ENCODE measurements around the gene NIPSNAP3A. TPM values are rescaled to one million over a fixed set of nuclear protein-coding genes. Genes with fewer than 3 reads are reported as not detected.
"Not testable (repeated sequence)": the region's sequence is repeated elsewhere in the genome, so short reads cannot be mapped to it uniquely, and the experiment has no call there.

Gene NIPSNAP3A
- polyA plus RNA-seq, 4 donors: 26.5 to 41.7 (median 35.3) TPM

- H3K27me3 ChIP-seq (ENCODE audit: control insufficient read depth in 3 of 3, insufficient read depth in 3 of 3, low read length in 3 of 3): no peaks in the 10 kb centered on the region
- H3K9me3 ChIP-seq (ENCODE audit: control insufficient read depth in 2 of 2, insufficient read depth in 1 of 2, low read depth in 1 of 2, low read length in 1 of 2): peaks cover 0 to 3% of the 10 kb centered on the region in 2 donors
- DNase-seq (no peak), FAIRE-seq (no peak)
- no peaks in the 10 kb centered on the region for H3K36me3 ChIP-seq (ENCODE audit: control insufficient read depth in 3 of 3, insufficient read depth in 2 of 3, low read depth in 1 of 3, low read length in 3 of 3)
- no peaks in the 10 kb centered on the region for H3K4me1 ChIP-seq (ENCODE audit: control insufficient read depth in 3 of 3, insufficient read depth in 2 of 3, low read depth in 1 of 3, low read length in 2 of 3)
- no peak overlapping the region for H3K4me3 ChIP-seq (ENCODE audit: low read depth in 1 of 3, low read length in 3 of 3)
- H3K27ac ChIP-seq (ENCODE audit: low read depth in 1 of 3, low read length in 2 of 3): no peak overlapping the region
- 63 to 71% (median 65%) methylated on average over 5 of the region's 5 CpGs for WGBS, 3 donors
These were observed 17.7 kb downstream of the NIPSNAP3A start for GRCh38 chr9:104765138-104765537.

- DNase-seq (no peak), FAIRE-seq (no peak)
- H3K4me1 ChIP-seq (ENCODE audit: control insufficient read depth in 3 of 3, insufficient read depth in 2 of 3, low read depth in 1 of 3, low read length in 2 of 3): no peaks in the 10 kb centered on the region
- no peak overlapping the region for H3K27ac ChIP-seq (ENCODE audit: low read depth in 1 of 3, low read length in 2 of 3)
- no peaks in the 10 kb centered on the region for H3K36me3 ChIP-seq (ENCODE audit: control insufficient read depth in 3 of 3, insufficient read depth in 2 of 3, low read depth in 1 of 3, low read length in 3 of 3)
- WGBS, 3 donors: 93 to 94% (median 93%) methylated on average over 7 of the region's 7 CpGs
- H3K4me3 ChIP-seq (ENCODE audit: low read depth in 1 of 3, low read length in 3 of 3): no peak overlapping the region
- H3K9me3 ChIP-seq (ENCODE audit: control insufficient read depth in 2 of 2, insufficient read depth in 1 of 2, low read depth in 1 of 2, low read length in 1 of 2): peaks cover 0 to 3% of the 10 kb centered on the region in 2 donors
- no peaks in the 10 kb centered on the region for H3K27me3 ChIP-seq (ENCODE audit: control insufficient read depth in 3 of 3, insufficient read depth in 3 of 3, low read length in 3 of 3)
These were observed 18.5 kb downstream of the NIPSNAP3A start for GRCh38 chr9:104766025-104766424.

- FAIRE-seq: no peak
- H3K9me3 ChIP-seq (ENCODE audit: control insufficient read depth in 2 of 2, insufficient read depth in 1 of 2, low read depth in 1 of 2, low read length in 1 of 2): peaks cover 0 to 3% of the 10 kb centered on the region in 2 donors
These were observed 20.0 kb downstream of the NIPSNAP3A start for GRCh38 chr9:104767507-104767906.

GRCh38 chr9:104769029-104769428 is 21.5 kb downstream of the NIPSNAP3A start:
- H3K27ac ChIP-seq (ENCODE audit: low read depth in 1 of 3, low read length in 2 of 3); H3K4me1 ChIP-seq (ENCODE audit: control insufficient read depth in 3 of 3, insufficient read depth in 2 of 3, low read depth in 1 of 3, low read length in 2 of 3); DNase-seq; H3K36me3 ChIP-seq (ENCODE audit: control insufficient read depth in 3 of 3, insufficient read depth in 2 of 3, low read depth in 1 of 3, low read length in 3 of 3); FAIRE-seq; H3K9me3 ChIP-seq (ENCODE audit: control insufficient read depth in 2 of 2, insufficient read depth in 1 of 2, low read depth in 1 of 2, low read length in 1 of 2); H3K27me3 ChIP-seq (ENCODE audit: control insufficient read depth in 3 of 3, insufficient read depth in 3 of 3, low read length in 3 of 3); H3K4me3 ChIP-seq (ENCODE audit: low read depth in 1 of 3, low read length in 3 of 3): not testable (repeated sequence)
- WGBS, 3 donors: 94 to 95% (median 95%) methylated on average over 12 of the region's 12 CpGs

More at GRCh38 chr9:104767507-104767906, 20.0 kb downstream of the NIPSNAP3A start:
- no peaks in the 10 kb centered on the region for H3K36me3 ChIP-seq (ENCODE audit: control insufficient read depth in 3 of 3, insufficient read depth in 2 of 3, low read depth in 1 of 3, low read length in 3 of 3)
- H3K27ac ChIP-seq (ENCODE audit: low read depth in 1 of 3, low read length in 2 of 3): no peak overlapping the region
- 56 to 78% (median 64%) methylated on average over 3 of the region's 3 CpGs for WGBS, 3 donors
- no peak for DNase-seq
- no peak overlapping the region for H3K4me3 ChIP-seq (ENCODE audit: low read depth in 1 of 3, low read length in 3 of 3)
- H3K4me1 ChIP-seq (ENCODE audit: control insufficient read depth in 3 of 3, insufficient read depth in 2 of 3, low read depth in 1 of 3, low read length in 2 of 3): no peaks in the 10 kb centered on the region
- H3K27me3 ChIP-seq (ENCODE audit: control insufficient read depth in 3 of 3, insufficient read depth in 3 of 3, low read length in 3 of 3): no peaks in the 10 kb centered on the region

- WGBS, 3 donors: 72 to 84% (median 81%) methylated on average over 2 of the region's 2 CpGs
- DNase-seq (no peak), FAIRE-seq (no peak)
- Histone ChIP-seq H3K4me3 (ENCODE audit: low read depth in 1 of 3, low read length in 3 of 3) (no peak overlapping the region), H3K27ac (ENCODE audit: low read depth in 1 of 3, low read length in 2 of 3) (no peak overlapping the region), H3K27me3 (ENCODE audit: control insufficient read depth in 3 of 3, insufficient read depth in 3 of 3, low read length in 3 of 3) (no peaks in the 10 kb centered on the region), H3K4me1 (ENCODE audit: control insufficient read depth in 3 of 3, insufficient read depth in 2 of 3, low read depth in 1 of 3, low read length in 2 of 3) (no peaks in the 10 kb centered on the region), H3K36me3 (ENCODE audit: control insufficient read depth in 3 of 3, insufficient read depth in 2 of 3, low read depth in 1 of 3, low read length in 3 of 3) (no peaks in the 10 kb centered on the region), H3K9me3 (ENCODE audit: control insufficient read depth in 2 of 2, insufficient read depth in 1 of 2, low read depth in 1 of 2, low read length in 1 of 2) (no peaks in the 10 kb centered on the region)
These were observed 22.2 kb downstream of the NIPSNAP3A start for GRCh38 chr9:104769655-104770054.

GRCh38 chr9:104772714-104773510 is 25.4 kb downstream of the NIPSNAP3A start:
- peaks cover 0 to 2% (median 0%) of the 10 kb centered on the region in 3 donors for H3K36me3 ChIP-seq (ENCODE audit: control insufficient read depth in 3 of 3, insufficient read depth in 2 of 3, low read depth in 1 of 3, low read length in 3 of 3)
- H3K27me3 ChIP-seq (ENCODE audit: control insufficient read depth in 3 of 3, insufficient read depth in 3 of 3, low read length in 3 of 3): no peaks in the 10 kb centered on the region
- H3K9me3 ChIP-seq (ENCODE audit: control insufficient read depth in 2 of 2, insufficient read depth in 1 of 2, low read depth in 1 of 2, low read length in 1 of 2): no peaks in the 10 kb centered on the region
- WGBS, 3 donors: 63 to 90% (median 84%) methylated on average over 5 of the region's 5 CpGs
- no peak for DNase-seq
- peak; percentile 10 for FAIRE-seq
- H3K27ac ChIP-seq (ENCODE audit: low read depth in 1 of 3, low read length in 2 of 3): no peak overlapping the region
- H3K4me3 ChIP-seq (ENCODE audit: low read depth in 1 of 3, low read length in 3 of 3): no peak overlapping the region
- no peaks in the 10 kb centered on the region for H3K4me1 ChIP-seq (ENCODE audit: control insufficient read depth in 3 of 3, insufficient read depth in 2 of 3, low read depth in 1 of 3, low read length in 2 of 3)

- DNase-seq: no peak
- H3K36me3 ChIP-seq (ENCODE audit: control insufficient read depth in 3 of 3, insufficient read depth in 2 of 3, low read depth in 1 of 3, low read length in 3 of 3): peaks cover 0 to 2% (median 0%) of the 10 kb centered on the region in 3 donors
- no peak overlapping the region for H3K4me3 ChIP-seq (ENCODE audit: low read depth in 1 of 3, low read length in 3 of 3)
- no peaks in the 10 kb centered on the region for H3K9me3 ChIP-seq (ENCODE audit: control insufficient read depth in 2 of 2, insufficient read depth in 1 of 2, low read depth in 1 of 2, low read length in 1 of 2)
- no peaks in the 10 kb centered on the region for H3K27me3 ChIP-seq (ENCODE audit: control insufficient read depth in 3 of 3, insufficient read depth in 3 of 3, low read length in 3 of 3)
- FAIRE-seq: no peak
- H3K27ac ChIP-seq (ENCODE audit: low read depth in 1 of 3, low read length in 2 of 3): no peak overlapping the region
- 19 to 59% (median 44%) methylated on average over 1 of the region's 1 CpG for WGBS, 3 donors
- no peaks in the 10 kb centered on the region for H3K4me1 ChIP-seq (ENCODE audit: control insufficient read depth in 3 of 3, insufficient read depth in 2 of 3, low read depth in 1 of 3, low read length in 2 of 3)
These were observed 26.6 kb downstream of the NIPSNAP3A start for GRCh38 chr9:104774132-104774531.

- Histone ChIP-seq H3K9me3 (ENCODE audit: control insufficient read depth in 2 of 2, insufficient read depth in 1 of 2, low read depth in 1 of 2, low read length in 1 of 2) (no peaks in the 10 kb centered on the region), H3K4me1 (ENCODE audit: control insufficient read depth in 3 of 3, insufficient read depth in 2 of 3, low read depth in 1 of 3, low read length in 2 of 3) (no peaks in the 10 kb centered on the region), H3K27me3 (ENCODE audit: control insufficient read depth in 3 of 3, insufficient read depth in 3 of 3, low read length in 3 of 3) (no peaks in the 10 kb centered on the region), H3K27ac (ENCODE audit: low read depth in 1 of 3, low read length in 2 of 3) (peak overlapping the region in 1 of 3 donors; percentile 51), H3K4me3 (ENCODE audit: low read depth in 1 of 3, low read length in 3 of 3) (no peak overlapping the region), H3K36me3 (ENCODE audit: control insufficient read depth in 3 of 3, insufficient read depth in 2 of 3, low read depth in 1 of 3, low read length in 3 of 3) (peaks cover 0 to 4% (median 0%) of the 10 kb centered on the region in 3 donors)
- DNase-seq (no peak), FAIRE-seq (no peak)
- 84 to 95% (median 92%) methylated on average over 11 of the region's 11 CpGs for WGBS, 3 donors
These were observed 27.5 kb downstream of the NIPSNAP3A start for GRCh38 chr9:104774831-104775573.
